Fibroblast of villous mesenchyme (primary cell): ENCODE results near the gene CXCL6. TPM values are rescaled to one million over a fixed set of nuclear protein-coding genes. Genes with fewer than 3 reads are reported as not detected.

Experiments used
- DNase-seq: peaks from one replicate; pipeline ENCODE4 v3.0.0-alpha.2; 2010; ENCODE audit warnings: low read depth
- H3K4me3 ChIP-seq: 2 replicates; pipeline ENCODE4 v1.5.1; 2011; ENCODE audit warnings: low read depth, mild to moderate bottlenecking, low read length
- total RNA-seq: library from RNA; depleted of rRNA; stranded (reverse); fragments of >200 nt; gene quantifications from 2 replicates; pipeline ENCODE4 v1.2.3, GENCODE V29; 2012
- TF ChIP-seq, protein P1 (sequence below): IDR thresholded peaks from 2 replicates; pipeline ENCODE4 v1.5.1; 2012; ENCODE audit warnings: low read depth, mild to moderate bottlenecking, low read length; ENCODE audit not compliant: insufficient read depth

Gene CXCL6
- total RNA-seq, 1 donor = 4.7 TPM

DNA sequence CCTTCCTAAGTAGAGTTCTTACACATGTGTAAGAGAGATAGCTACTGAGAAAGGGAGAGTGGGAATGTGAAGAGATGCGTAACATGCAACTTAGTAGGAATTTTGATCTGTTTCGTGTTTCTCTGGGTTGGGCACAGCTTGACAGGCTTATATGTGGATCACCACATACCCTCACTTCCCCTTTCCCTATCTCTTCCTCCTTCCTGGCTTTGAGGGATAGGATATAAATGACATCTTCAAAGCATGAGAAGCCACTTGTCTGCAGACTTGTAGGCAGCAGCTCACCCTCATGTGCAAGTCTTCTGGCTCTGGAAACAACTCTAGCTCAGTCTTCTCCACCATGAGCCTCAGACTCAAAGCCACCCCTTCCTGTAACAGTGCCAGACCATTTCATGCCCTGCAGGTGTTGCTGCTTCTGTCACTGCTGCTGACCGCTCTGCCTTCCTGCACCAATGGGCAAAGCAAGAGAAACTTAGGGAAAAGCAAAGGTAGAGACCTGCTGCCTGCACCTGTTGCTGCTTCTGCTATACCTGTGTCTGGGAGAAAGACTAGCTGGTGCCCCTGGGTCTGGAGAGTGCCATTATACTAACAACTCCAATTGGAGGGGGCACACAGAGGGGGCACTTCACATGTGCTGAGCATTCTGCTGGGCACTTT, 11.2 kb downstream of the CXCL6 start:
- no peak for DNase-seq
- TF ChIP-seq, protein P1, sequence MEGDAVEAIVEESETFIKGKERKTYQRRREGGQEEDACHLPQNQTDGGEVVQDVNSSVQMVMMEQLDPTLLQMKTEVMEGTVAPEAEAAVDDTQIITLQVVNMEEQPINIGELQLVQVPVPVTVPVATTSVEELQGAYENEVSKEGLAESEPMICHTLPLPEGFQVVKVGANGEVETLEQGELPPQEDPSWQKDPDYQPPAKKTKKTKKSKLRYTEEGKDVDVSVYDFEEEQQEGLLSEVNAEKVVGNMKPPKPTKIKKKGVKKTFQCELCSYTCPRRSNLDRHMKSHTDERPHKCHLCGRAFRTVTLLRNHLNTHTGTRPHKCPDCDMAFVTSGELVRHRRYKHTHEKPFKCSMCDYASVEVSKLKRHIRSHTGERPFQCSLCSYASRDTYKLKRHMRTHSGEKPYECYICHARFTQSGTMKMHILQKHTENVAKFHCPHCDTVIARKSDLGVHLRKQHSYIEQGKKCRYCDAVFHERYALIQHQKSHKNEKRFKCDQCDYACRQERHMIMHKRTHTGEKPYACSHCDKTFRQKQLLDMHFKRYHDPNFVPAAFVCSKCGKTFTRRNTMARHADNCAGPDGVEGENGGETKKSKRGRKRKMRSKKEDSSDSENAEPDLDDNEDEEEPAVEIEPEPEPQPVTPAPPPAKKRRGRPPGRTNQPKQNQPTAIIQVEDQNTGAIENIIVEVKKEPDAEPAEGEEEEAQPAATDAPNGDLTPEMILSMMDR = no peak
- no peak overlapping the region for H3K4me3 ChIP-seq

DNA sequence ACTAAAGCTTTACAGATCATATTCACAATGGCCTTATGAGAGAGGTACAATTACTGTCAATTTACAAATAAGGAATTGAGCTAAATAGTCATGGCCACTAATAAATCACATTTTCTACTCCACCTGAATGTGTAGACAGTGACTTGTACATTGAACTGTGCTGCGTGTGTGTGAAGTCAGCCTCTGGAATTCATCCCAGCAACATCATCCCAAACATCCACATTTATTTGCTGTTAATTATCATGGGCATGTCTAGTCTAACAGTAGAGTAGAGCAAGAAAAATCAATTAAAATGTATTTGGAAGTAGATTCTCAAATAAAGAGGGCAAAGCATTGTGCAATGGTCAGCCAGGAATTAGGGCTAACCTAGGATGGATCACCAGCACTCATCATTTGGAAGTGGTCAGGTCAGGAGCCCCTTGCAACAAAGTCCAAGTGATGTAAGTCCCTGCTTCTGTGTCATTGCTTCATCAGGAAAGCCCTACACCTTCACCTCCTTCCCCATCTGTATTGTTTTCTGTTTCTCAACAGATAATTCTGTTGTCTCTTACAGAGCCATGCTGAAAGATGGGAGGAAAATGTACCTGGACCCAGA, 11.8 kb downstream of the CXCL6 start:
- no peak overlapping the region for H3K4me3 ChIP-seq
- no peak for DNase-seq
- TF ChIP-seq, protein P1 = no peak

DNA sequence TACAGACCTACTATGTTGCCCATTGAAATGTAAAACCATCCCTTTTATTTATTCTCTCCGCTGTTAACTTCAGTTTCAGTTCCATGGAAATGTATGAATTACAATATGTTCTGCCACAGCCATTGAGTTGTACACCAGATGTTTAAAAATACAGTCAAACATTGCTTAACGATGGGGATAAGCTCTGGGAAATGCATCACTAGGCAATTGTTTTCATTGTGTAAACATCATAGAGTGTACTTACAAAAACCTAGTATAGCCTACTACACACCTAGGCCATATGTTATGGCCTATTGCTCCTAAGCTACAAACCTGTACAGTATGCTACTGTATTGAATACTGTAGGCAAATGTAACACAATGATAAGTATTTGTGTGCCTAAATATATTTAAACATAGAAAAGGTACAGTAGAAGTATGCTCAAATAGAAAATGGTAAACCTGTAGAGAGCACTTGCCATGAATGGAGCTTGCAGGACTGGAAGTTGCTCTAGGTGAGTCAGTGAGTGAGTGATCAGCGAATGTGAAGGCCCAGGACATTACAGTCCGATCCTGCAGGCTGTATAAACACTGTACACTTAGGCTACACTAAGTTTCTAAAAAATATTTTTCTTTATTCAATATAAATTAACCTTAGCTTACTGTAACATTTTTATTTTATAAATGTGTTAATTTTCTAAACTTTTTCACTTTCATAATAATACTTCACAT, 13.9 kb downstream of the CXCL6 start:
- no peak overlapping the region for H3K4me3 ChIP-seq
- TF ChIP-seq, protein P1 = no peak
- no peak for DNase-seq

DNA sequence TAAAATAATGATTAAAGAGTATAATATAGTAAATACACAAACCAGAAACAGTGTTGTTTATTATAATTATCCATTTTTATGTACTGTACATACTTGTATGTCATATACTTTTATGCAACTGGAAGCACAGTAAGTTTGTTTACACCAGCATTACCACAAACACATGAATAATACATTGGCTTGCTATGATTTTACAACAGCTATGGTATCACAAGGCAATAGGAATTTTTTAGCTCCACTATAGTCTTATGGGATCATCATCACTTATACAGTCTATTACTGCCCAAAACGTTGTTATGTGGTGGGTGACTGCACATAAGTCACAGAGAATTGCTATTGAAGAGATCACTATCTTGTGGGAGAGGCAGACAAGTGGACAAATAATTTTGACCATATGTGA, 14.8 kb downstream of the CXCL6 start:
- no peak overlapping the region for H3K4me3 ChIP-seq
- TF ChIP-seq, protein P1 = no peak
- DNase-seq = no peak

DNA sequence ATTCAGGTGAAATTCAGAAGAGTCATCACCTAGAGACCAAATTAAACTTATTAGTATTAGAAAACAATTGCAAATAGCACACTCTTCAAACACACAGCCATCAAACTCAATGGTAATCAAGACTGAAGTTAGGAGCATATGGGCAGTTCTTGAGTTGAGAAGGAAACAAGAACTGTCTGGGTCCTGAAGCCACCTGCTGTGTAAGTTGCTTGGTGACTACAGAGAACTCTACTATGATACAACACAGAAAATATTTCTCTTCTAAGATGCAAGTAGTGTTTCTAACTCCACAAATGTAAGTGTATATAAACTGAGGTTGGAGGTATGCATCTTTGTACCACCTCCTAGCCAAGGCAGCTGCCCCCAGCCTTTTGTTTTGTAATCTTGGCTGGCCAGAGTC, 16.3 kb downstream of the CXCL6 start:
- TF ChIP-seq, protein P1 = no peak
- H3K4me3 ChIP-seq = no peak overlapping the region
- no peak for DNase-seq

DNA sequence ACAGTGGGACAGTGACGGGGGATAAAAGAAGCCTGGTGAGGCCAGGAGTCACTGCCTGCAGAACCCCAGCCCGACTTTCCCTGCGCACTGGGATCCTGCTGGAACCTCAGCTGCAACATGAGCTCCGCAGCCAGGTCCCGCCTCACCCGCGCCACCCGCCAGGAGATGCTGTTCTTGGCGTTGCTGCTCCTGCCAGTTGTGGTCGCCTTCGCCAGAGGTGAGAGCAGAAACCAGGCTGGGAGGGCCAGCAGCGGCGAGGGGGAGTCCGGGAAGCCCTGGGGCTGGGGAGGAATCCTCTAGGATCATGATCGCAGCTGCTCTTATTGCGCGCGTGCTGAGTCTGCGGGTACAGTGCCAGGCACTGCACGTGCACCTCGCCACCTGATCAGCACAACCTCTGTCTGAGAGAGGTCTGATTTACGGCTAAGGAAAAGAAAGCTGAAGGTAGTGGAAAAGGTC, 16.8 kb downstream of the CXCL6 start, which contains the start of gene PF4V1:
Gene PF4V1, plus strand, starts transcription at position 51 of the 459 bp plus-strand sequence. Its CDS starts 67 bp downstream, at position 118.
- no peak for DNase-seq
- TF ChIP-seq, protein P1 = peak; percentile 31

More for the DNA sequence above, 16.8 kb downstream of the CXCL6 start, which contains the start of gene PF4V1:
- peak within 1 kb of the TSS; percentile 20 for H3K4me3 ChIP-seq
